K562 (cell line): ENCODE results near the gene RGS14. TPM values are rescaled to one million over a fixed set of nuclear protein-coding genes. Genes with fewer than 3 reads are reported as not detected.

Experiments used
- ATAC-seq: fragments of 200-7000 bp; cut with Tn5 transposase; 3 replicates; pipeline ENCODE4 v1.9.1; 2020; ENCODE audit warnings: moderate library complexity
- BruUV-seq: library from RNA; stranded (reverse); fragments of 400-500 nt; replicated peaks from 2 replicates; lab custom pipeline; 2021; lab: Mats Ljungman, UMichigan
- CTCF ChIA-PET: fragments of 300-600 bp; formaldehyde crosslinking; extraction: SDS; loops from one replicate; lab custom pipeline; 2021; ENCODE audit warnings: low intra/inter-chr PET ratio; lab: Yijun Ruan, JAX
- POLR2A ChIA-PET: fragments of 300-600, 350-650 bp; sonication (Branson Sonifier 250); formaldehyde crosslinking; extraction: SDS; loops from one replicate; lab custom pipeline; 2021; ENCODE audit warnings: antibody characterized with exemption, inconsistent platforms; lab: Yijun Ruan, JAX
- DNase-seq, 4 experiments: peaks; one replicate each; pipeline versions ENCODE4 v3.0.0 to v3.0.0-alpha.2; 2011 to 2018; ENCODE audit warnings: low spot score in 3 of 4, mixed read lengths in 3 of 4; ENCODE audit errors: extremely low read depth in 1 of 4
- FAIRE-seq: peaks from 2 replicates; lab custom pipeline; 2011; peaks lifted over from hg19 to GRCh38; lab: Jason Lieb, UNC
- H2AFZ ChIP-seq: 2 replicates; pipeline ENCODE4 v1.6.0; 2011; ENCODE audit warnings: low read depth, low read length, control low read depth, inconsistent platforms
- H3K27ac ChIP-seq: fragments of 200-600 bp; 3 replicates; pipeline ENCODE4 v1.8.0; 2011; ENCODE audit warnings: low read depth, mild to moderate bottlenecking, control low read depth, inconsistent platforms, low read length, moderate library complexity, mixed read lengths; ENCODE audit errors: extremely low read depth
- H3K27me3 ChIP-seq, 2 experiments: fragments of 300-600 bp in 1 of 2; 2 replicates in 1 of 2; 3 replicates in 1 of 2; pipeline versions ENCODE4 v1.6.0 to v1.8.0; 2011; ENCODE audit warnings: inconsistent platforms in 2 of 2, low read length in 2 of 2, mild to moderate bottlenecking in 1 of 2, mixed read lengths in 1 of 2, moderate library complexity in 1 of 2; ENCODE audit not compliant: control insufficient read depth in 2 of 2, insufficient read depth in 2 of 2
- H3K36me3 ChIP-seq: fragments of 300-600 bp; 3 replicates; pipeline ENCODE4 v1.8.0; 2011; ENCODE audit warnings: mild to moderate bottlenecking, low read length, inconsistent platforms; ENCODE audit not compliant: control insufficient read depth, insufficient read depth
- H3K4me1 ChIP-seq, 2 experiments: fragments of 200-600 bp in 1 of 2; replicated peaks in 1 of 2; 2 replicates in 1 of 2; 3 replicates in 1 of 2; pipeline versions ENCODE4 v1.5.1 to v1.8.0; 2011; ENCODE audit warnings: inconsistent platforms in 2 of 2, low read length in 2 of 2, mild to moderate bottlenecking in 1 of 2, mixed read lengths in 1 of 2, moderate library complexity in 1 of 2; ENCODE audit not compliant: control insufficient read depth in 2 of 2, insufficient read depth in 2 of 2
- H3K4me2 ChIP-seq: 2 replicates; pipeline ENCODE4 v1.6.1; 2011; ENCODE audit warnings: low read length, control low read depth, inconsistent platforms, mixed read lengths; ENCODE audit not compliant: insufficient read depth
- H3K4me3 ChIP-seq: fragments of 200-600 bp; sonication (generic), shearing (Covaris generic); 2 replicates; pipeline ENCODE4 v1.5.1; 2016; ENCODE audit warnings: control low read depth, inconsistent platforms
- H3K79me2 ChIP-seq: fragments of 200-600 bp; 3 replicates; pipeline ENCODE4 v1.8.0; 2011; ENCODE audit warnings: low read length, inconsistent platforms; ENCODE audit not compliant: control insufficient read depth, insufficient read depth
- H3K9ac ChIP-seq, 2 experiments: 2 replicates each; pipeline versions ENCODE4 v1.6.0 to v1.6.1; 2011; ENCODE audit warnings: low read depth in 2 of 2, low read length in 2 of 2, control low read depth in 1 of 2, inconsistent platforms in 1 of 2, mild to moderate bottlenecking in 1 of 2, mixed read lengths in 1 of 2; ENCODE audit not compliant: insufficient read depth in 1 of 2
- H3K9me1 ChIP-seq: one replicate; pipeline ENCODE4 v1.6.0; 2011; ENCODE audit warnings: inconsistent platforms, mild to moderate bottlenecking, low read length, moderate library complexity; ENCODE audit not compliant: control insufficient read depth, insufficient read depth
- H3K9me3 ChIP-seq: replicated peaks from 2 replicates; pipeline ENCODE4 v1.5.1; 2011; ENCODE audit warnings: low read depth, low read length, inconsistent platforms; ENCODE audit not compliant: control insufficient read depth, insufficient read depth
- H4K20me1 ChIP-seq: replicated peaks from 2 replicates; pipeline ENCODE4 v1.6.1; 2011; ENCODE audit warnings: low read length, inconsistent platforms, mixed read lengths; ENCODE audit not compliant: control insufficient read depth, insufficient read depth
- ATF1 ChIP-seq, 2 experiments: fragments of 450-650 bp in 1 of 2; IDR thresholded peaks; 2 replicates each; pipeline ENCODE4 v1.6.1; 2016; ENCODE audit warnings: missing compliant biosample characterization in 1 of 2, missing genetic modification characterization in 1 of 2
- EGR1 ChIP-seq: fragments of 450-650 bp; conservative IDR thresholded peaks from 2 replicates; pipeline ENCODE4 v1.6.1; 2017; ENCODE audit warnings: mild to moderate bottlenecking
- FOXA1 ChIP-seq: fragments of 450-650 bp; IDR thresholded peaks from 2 replicates; pipeline ENCODE4 v1.6.1; 2016; ENCODE audit warnings: mild to moderate bottlenecking, borderline replicate concordance
- HMG20A ChIP-seq: fragments of 450-650 bp; formaldehyde crosslinking; conservative IDR thresholded peaks from 2 replicates; pipeline ENCODE4 v1.4.0; 2020; ENCODE audit warnings: mild to moderate bottlenecking, mixed read lengths
- NFE2 ChIP-seq: IDR thresholded peaks from 2 replicates; pipeline ENCODE4 v1.6.1; 2014; ENCODE audit warnings: antibody characterized with exemption, low read depth
- NFIC ChIP-seq: fragments of 450-650 bp; IDR thresholded peaks from 2 replicates; pipeline ENCODE4 v1.6.1; 2017; ENCODE audit warnings: mild to moderate bottlenecking, inconsistent platforms
- POLR2H ChIP-seq: IDR thresholded peaks from 2 replicates; pipeline ENCODE4 v1.6.1; 2016; ENCODE audit warnings: missing genetic modification characterization, low read depth, mild to moderate bottlenecking, control low read depth, missing compliant biosample characterization, moderate library complexity
- POLR3A ChIP-seq: IDR thresholded peaks from 2 replicates; pipeline ENCODE4 v1.6.1; 2011; ENCODE audit warnings: borderline replicate concordance, mild to moderate bottlenecking, moderate library complexity; ENCODE audit not compliant: insufficient read length, insufficient read depth; ENCODE audit errors: extremely low read depth
- PTTG1 ChIP-seq: fragments of 450-650 bp; IDR thresholded peaks from 2 replicates; pipeline ENCODE4 v1.6.1; 2016; ENCODE audit warnings: low read depth, mild to moderate bottlenecking, missing genetic modification characterization, missing compliant biosample characterization
- SMAD4 ChIP-seq: fragments of 250-450 bp; sonication (Bioruptor Pico); conservative IDR thresholded peaks from 2 replicates; pipeline ENCODE4 v1.8.0; 2021; ENCODE audit warnings: inconsistent platforms, mild to moderate bottlenecking, moderate library complexity
- ZFX ChIP-seq: sonication (generic); formaldehyde crosslinking; IDR thresholded peaks from 2 replicates; pipeline ENCODE4 v1.8.0; 2022; ENCODE audit warnings: mild to moderate bottlenecking, missing genetic modification reagents, moderate library complexity
- ZKSCAN3 ChIP-seq: fragments of 250-450 bp; sonication (Bioruptor Pico); IDR thresholded peaks from 2 replicates; pipeline ENCODE4 v1.4.0; 2020
- ZNF12 ChIP-seq: sonication (generic); formaldehyde crosslinking; IDR thresholded peaks from 2 replicates; pipeline ENCODE4 v1.4.0; 2020; ENCODE audit warnings: mild to moderate bottlenecking, missing genetic modification reagents
- ZNF347 ChIP-seq: fragments of 450-650 bp; formaldehyde crosslinking; IDR thresholded peaks from 2 replicates; pipeline ENCODE4 v1.4.0; 2020; ENCODE audit warnings: low read depth, mild to moderate bottlenecking, moderate library complexity
- ZNF707 ChIP-seq: fragments of 250-450 bp; sonication (Bioruptor Pico); conservative IDR thresholded peaks from 2 replicates; pipeline ENCODE4 v1.8.0; 2022; ENCODE audit warnings: inconsistent platforms, mild to moderate bottlenecking, moderate library complexity
- WGBS: fragments of 100-300 bp; shearing (Covaris generic); methylation state at CpG from one replicate; pipeline ENCODE4 v1.1.6; 2016; ENCODE audit warnings: low coverage, mixed read lengths; ENCODE audit not compliant: insufficient coverage; ENCODE audit errors: missing lambda C conversion rate; 5-methylcytosine and 5-hydroxymethylcytosine counted together
- in situ Hi-C: fragments of 300-500 bp; cut with MboI; formaldehyde crosslinking; loops from 4 replicates; pipeline ENCODE4 v1.15.0; 2018; ENCODE audit warnings: inconsistent platforms, mixed read lengths
- intact Hi-C: fragments of 100-400 bp; cut with micrococcal nuclease; formaldehyde crosslinking; loops from 2 replicates; pipeline ENCODE4 v1.14.2; 2022
- polyA plus RNA-seq, 8 experiments: library from polyadenylated mRNA; depleted of rRNA in 4 of 8; stranded (reverse) in 5 of 8; unstranded in 3 of 8; fragments of >200 nt; fragmentation: Nextera tagmentation in 2 of 8; fragmentation: Illumina TruSeq in 1 of 8; extraction: Ambion mirVana in 2 of 8; extraction: Trizol in 1 of 8; gene quantifications; 2 replicates each; pipeline versions ENCODE4 v1.2.1 to v1.2.3, GENCODE V29; 2011 to 2014; ENCODE audit warnings: inconsistent platforms in 1 of 8, missing spikeins in 1 of 8
- total RNA-seq, 7 experiments: library from RNA; depleted of rRNA in 6 of 7; stranded (reverse); fragments of >200 nt in 6 of 7; fragmentation: Illumina TruSeq in 2 of 7; extraction: Trizol in 2 of 7; gene quantifications; 2 replicates each; pipeline versions ENCODE4 v1.2.1 to v1.2.3, GENCODE V29; 2011 to 2021; ENCODE audit warnings: low replicate concordance in 1 of 7
- TF ChIP-seq, protein P1 (sequence below): conservative IDR thresholded peaks from 2 replicates; pipeline ENCODE4 v1.6.1; 2011; ENCODE audit warnings: low read depth, mild to moderate bottlenecking, low read length; ENCODE audit not compliant: control insufficient read depth
- TF ChIP-seq, protein P2 (sequence below): fragments of 250-450 bp; sonication (Bioruptor Pico); IDR thresholded peaks from 2 replicates; pipeline ENCODE4 v1.8.0; 2022; ENCODE audit warnings: inconsistent platforms, mild to moderate bottlenecking, moderate library complexity, borderline replicate concordance
- TF ChIP-seq, protein P3 (sequence below): IDR thresholded peaks from 2 replicates; pipeline ENCODE4 v1.6.1; 2012; ENCODE audit warnings: low read depth, low read length, improper control_type of control experiment, borderline replicate concordance

Gene RGS14
- total and polyA plus RNA-seq, 9 of the 15 experiments (the other 6 are each of a cell fraction or from before 2014, with no cell fraction given), result 0.28 to 75.9 (median 34.5) TPM

DNA sequence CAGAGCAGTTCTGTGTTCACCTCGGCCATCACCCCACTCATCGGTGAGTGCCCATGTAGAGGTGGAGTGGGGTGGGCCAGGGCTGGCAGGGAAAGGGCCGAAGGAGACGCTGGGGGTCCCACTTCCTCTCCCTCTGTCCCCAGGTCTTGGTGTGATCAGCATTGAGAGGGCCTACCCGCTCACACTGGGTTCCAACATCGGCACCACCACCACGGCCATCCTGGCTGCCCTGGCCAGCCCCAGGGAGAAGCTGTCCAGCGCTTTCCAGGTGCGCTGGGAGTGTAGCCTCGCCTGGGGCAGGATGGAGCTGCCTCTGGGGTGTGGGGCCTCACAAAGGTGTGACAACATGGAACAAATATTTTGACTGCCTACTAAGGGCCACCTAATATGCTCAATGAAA lies 39.1 kb downstream of the RGS14 start (continued):
- TF ChIP-seq, protein P1, sequence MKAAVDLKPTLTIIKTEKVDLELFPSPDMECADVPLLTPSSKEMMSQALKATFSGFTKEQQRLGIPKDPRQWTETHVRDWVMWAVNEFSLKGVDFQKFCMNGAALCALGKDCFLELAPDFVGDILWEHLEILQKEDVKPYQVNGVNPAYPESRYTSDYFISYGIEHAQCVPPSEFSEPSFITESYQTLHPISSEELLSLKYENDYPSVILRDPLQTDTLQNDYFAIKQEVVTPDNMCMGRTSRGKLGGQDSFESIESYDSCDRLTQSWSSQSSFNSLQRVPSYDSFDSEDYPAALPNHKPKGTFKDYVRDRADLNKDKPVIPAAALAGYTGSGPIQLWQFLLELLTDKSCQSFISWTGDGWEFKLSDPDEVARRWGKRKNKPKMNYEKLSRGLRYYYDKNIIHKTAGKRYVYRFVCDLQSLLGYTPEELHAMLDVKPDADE, result no peak
- no peak for TF ChIP-seq POLR3A
- TF ChIP-seq NFE2, result no peak
- TF ChIP-seq NFIC, result no peak
- TF ChIP-seq HMG20A (CRISPR knock-in tag), result no peak
- no peak for TF ChIP-seq EGR1
- TF ChIP-seq PTTG1 (tag), result no peak
- no peak for TF ChIP-seq ZNF347 (CRISPR knock-in tag)

DNA sequence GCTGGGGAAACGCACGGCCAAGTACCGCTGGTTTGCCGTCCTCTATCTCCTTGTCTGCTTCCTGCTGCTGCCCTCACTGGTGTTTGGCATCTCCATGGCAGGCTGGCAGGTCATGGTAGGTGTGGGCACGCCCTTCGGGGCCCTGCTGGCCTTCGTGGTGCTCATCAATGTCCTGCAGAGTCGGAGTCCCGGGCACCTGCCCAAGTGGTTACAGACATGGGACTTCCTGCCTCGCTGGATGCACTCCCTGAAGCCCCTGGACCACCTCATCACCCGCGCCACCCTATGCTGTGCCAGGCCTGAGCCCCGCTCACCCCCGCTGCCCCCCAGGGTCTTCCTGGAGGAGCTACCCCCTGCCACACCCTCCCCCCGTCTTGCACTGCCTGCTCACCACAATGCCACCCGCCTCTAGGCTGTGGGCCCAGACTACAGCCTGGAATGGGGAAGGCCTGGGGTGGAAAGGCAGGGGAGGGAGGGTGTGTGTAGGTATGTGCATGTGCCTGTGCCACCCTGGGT lies 40.2 kb downstream of the RGS14 start:
- H3K4me1 ChIP-seq, result peaks cover 0 to 25% of the 10 kb centered on the region in 2 experiments; a peak in 3 of 5 replicates
- WGBS, result 12% methylated on average over 12 of the region's 16 CpGs
- H3K4me3 ChIP-seq, result no peak overlapping the region
- H3K9me3 ChIP-seq, result no peaks in the 10 kb centered on the region
- DNase-seq, result no peak
- H3K4me2 ChIP-seq, result no peak overlapping the region
- no peaks in the 10 kb centered on the region for H3K36me3 ChIP-seq
- CTCF ChIA-PET, result interaction anchor here (0.7 to 1.1 kb wide), 2 partner anchors 8 to 60 kb away, joined by 3 read pairs; no protein-coding TSS in a partner anchor
- H3K27ac ChIP-seq, result no peak overlapping the region
- H2AFZ ChIP-seq, result no peak overlapping the region
- peaks cover 2 to 27% of the 10 kb centered on the region in 2 experiments; a peak in 3 of 5 replicates for H3K27me3 ChIP-seq
- no peaks in the 10 kb centered on the region for H4K20me1 ChIP-seq
- no peaks in the 10 kb centered on the region for H3K9me1 ChIP-seq
- no TSS peak for BruUV-seq
- no peak for FAIRE-seq
- in situ Hi-C loops (loop anchor here (10.0 kb wide), 1 partner anchor 667 kb away; no protein-coding TSS in a partner anchor), intact Hi-C loops (no loop called here)
- no peak for ATAC-seq
- H3K79me2 ChIP-seq, result no peaks in the 10 kb centered on the region
- POLR2A ChIA-PET, result interaction anchor here (0.6 to 1.4 kb wide), 3 partner anchors 19 to 116 kb away, joined by 3 to 5 read pairs (median 4); no protein-coding TSS in a partner anchor
- H3K9ac ChIP-seq, result peak overlapping the region in 1 of 2 experiments; percentile 29; a peak in 1 of 4 replicates
- no peak for TF ChIP-seq ZNF707
- TF ChIP-seq ATF1 (CRISPR knock-in tag; IDR thresholded peaks at IDR 0.05), result no peak
- no peak for TF ChIP-seq ATF1 (tag; IDR thresholded peaks at IDR 0.05)
- no peak for TF ChIP-seq ZNF12 (CRISPR knock-in tag)
- TF ChIP-seq EGR1, result no peak
- TF ChIP-seq ZFX (CRISPR knock-in tag), result no peak
- no peak for TF ChIP-seq SMAD4 (CRISPR knock-in tag)
- TF ChIP-seq ZKSCAN3 (CRISPR knock-in tag), result no peak
- no peak for TF ChIP-seq FOXA1
- TF ChIP-seq, protein P2, sequence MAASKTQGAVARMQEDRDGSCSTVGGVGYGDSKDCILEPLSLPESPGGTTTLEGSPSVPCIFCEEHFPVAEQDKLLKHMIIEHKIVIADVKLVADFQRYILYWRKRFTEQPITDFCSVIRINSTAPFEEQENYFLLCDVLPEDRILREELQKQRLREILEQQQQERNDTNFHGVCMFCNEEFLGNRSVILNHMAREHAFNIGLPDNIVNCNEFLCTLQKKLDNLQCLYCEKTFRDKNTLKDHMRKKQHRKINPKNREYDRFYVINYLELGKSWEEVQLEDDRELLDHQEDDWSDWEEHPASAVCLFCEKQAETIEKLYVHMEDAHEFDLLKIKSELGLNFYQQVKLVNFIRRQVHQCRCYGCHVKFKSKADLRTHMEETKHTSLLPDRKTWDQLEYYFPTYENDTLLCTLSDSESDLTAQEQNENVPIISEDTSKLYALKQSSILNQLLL (CRISPR knock-in tag), result no peak
- TF ChIP-seq, protein P3, sequence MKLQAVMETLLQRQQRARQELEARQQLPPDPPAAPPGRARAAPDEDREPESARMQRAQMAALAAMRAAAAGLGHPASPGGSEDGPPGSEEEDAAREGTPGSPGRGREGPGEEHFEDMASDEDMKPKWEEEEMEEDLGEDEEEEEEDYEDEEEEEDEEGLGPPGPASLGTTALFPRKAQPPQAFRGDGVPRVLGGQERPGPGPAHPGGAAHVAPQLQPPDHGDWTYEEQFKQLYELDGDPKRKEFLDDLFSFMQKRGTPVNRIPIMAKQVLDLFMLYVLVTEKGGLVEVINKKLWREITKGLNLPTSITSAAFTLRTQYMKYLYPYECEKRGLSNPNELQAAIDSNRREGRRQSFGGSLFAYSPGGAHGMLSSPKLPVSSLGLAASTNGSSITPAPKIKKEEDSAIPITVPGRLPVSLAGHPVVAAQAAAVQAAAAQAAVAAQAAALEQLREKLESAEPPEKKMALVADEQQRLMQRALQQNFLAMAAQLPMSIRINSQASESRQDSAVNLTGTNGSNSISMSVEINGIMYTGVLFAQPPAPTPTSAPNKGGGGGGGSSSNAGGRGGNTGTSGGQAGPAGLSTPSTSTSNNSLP, result no peak
- no peak for TF ChIP-seq POLR2H (tag)
